Panc1 (cell line): Measurements from ENCODE around the gene CFAP69.

Experiments
- POLR2AphosphoS5 ChIP-seq: IDR thresholded peaks from 2 replicates; pipeline ENCODE4 v1.6.1; 2012; ENCODE audit warnings: mild to moderate bottlenecking, low read depth, low read length, moderate library complexity
- TCF7L2 ChIP-seq: IDR thresholded peaks from 2 replicates; pipeline ENCODE4 v1.6.1; 2011; ENCODE audit warnings: mild to moderate bottlenecking, low read depth, low read length, inconsistent platforms
- TF ChIP-seq, protein P1 (sequence below): fragments of 450-650 bp; IDR thresholded peaks from 2 replicates; pipeline ENCODE4 v1.5.1; 2017; ENCODE audit warnings: mild to moderate bottlenecking

DNA sequence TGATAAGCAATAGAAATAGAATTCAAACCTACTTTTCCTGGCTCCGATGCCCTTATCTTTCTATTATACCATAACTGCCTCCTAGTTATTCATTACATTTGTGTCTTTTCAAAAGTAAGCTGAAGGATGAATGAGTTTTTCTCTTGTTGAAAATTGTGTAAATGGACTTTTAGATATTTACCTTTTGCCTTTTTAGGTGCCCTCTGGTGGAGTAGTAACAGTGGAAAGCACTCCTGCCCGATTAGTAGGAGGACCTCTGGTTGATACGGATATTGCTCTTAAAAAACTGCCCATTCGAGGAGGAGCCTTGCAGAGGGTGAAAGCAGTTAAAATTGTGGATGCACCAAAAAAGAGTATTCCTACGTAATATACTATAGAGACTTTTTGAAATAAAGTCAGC lies 64.9 kb downstream of the CFAP69 start:
- TF ChIP-seq, protein P1, sequence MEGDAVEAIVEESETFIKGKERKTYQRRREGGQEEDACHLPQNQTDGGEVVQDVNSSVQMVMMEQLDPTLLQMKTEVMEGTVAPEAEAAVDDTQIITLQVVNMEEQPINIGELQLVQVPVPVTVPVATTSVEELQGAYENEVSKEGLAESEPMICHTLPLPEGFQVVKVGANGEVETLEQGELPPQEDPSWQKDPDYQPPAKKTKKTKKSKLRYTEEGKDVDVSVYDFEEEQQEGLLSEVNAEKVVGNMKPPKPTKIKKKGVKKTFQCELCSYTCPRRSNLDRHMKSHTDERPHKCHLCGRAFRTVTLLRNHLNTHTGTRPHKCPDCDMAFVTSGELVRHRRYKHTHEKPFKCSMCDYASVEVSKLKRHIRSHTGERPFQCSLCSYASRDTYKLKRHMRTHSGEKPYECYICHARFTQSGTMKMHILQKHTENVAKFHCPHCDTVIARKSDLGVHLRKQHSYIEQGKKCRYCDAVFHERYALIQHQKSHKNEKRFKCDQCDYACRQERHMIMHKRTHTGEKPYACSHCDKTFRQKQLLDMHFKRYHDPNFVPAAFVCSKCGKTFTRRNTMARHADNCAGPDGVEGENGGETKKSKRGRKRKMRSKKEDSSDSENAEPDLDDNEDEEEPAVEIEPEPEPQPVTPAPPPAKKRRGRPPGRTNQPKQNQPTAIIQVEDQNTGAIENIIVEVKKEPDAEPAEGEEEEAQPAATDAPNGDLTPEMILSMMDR = no peak
- TF ChIP-seq TCF7L2 (no peak), POLR2AphosphoS5 (no peak)
